CD4-positive, alpha-beta T cell treated with Interferon gamma for 1 hour (primary cell): ENCODE measurements around the gene LRCH1.
"Not testable (repeated sequence)": the region's sequence is repeated elsewhere in the genome, so short reads cannot be mapped to it uniquely, and the experiment has no call there.

Experiments used
- DNase-seq: peaks from one replicate; pipeline ENCODE4 v3.0.0-alpha.2; 2020

Gene LRCH1

GRCh38 chr13:46552889-46553520, at the start of gene LRCH1:
Gene LRCH1, plus strand, starts transcription at chr13:46553170. Its CDS starts 227 bp downstream, at chr13:46553397.
- DNase-seq = peak; percentile 86

GRCh38 chr13:46504036-46504435, 48.9 kb upstream of the LRCH1 start:
- no peak for DNase-seq

DNA sequence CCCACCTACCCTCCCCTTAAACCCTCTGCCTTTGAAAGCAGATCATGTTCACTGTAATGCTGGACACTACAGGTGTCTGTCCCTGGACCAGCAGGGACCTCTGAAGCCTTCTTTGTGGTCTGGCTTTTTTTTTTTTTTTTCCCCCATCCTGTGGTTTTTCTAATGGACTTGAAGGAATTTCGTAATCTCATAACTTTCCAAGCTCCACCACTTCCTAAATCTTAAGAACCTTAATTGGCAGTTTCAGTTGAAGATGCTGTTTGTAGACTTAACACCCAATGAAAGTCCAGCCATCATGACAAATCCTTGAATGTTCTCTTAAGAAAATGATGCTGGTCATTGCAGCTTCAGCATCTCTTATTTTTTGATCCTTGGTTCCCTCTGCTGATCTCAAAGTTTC, 45.0 kb upstream of the LRCH1 start:
- DNase-seq = no peak

- no peak for DNase-seq
Measured at GRCh38 chr13:46509981-46510380, 43.0 kb upstream of the LRCH1 start.

GRCh38 chr13:46515803-46516202, 37.2 kb upstream of the LRCH1 start:
- DNase-seq = no peak

GRCh38 chr13:46516599-46517338, 36.2 kb upstream of the LRCH1 start:
- DNase-seq = no peak

- DNase-seq = not testable (repeated sequence)
Measured at GRCh38 chr13:46517748-46518147, 35.2 kb upstream of the LRCH1 start.

DNA sequence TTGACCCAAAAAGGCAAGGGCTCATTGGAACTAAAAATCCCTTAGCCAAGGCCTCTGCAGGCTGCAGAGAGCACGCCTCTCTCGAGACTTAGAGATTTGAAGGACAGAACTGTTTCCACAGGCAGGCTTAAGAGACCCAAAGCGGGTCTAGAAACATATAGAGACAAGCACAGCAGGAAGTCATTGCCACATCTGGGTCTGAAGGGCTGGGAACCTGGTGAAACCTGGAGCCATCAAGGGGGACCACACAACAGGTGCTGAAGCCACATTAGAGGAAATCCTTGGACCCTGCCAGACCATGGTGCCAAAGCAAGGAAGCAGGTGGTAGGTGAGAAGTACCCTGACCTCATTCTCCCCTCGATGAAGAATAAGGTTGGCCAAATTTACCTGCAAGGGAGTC, 33.8 kb upstream of the LRCH1 start:
- no peak for DNase-seq

GRCh38 chr13:46520166-46520565, 32.8 kb upstream of the LRCH1 start:
- DNase-seq = no peak

GRCh38 chr13:46521486-46521885, 31.5 kb upstream of the LRCH1 start:
- DNase-seq = no peak

DNA sequence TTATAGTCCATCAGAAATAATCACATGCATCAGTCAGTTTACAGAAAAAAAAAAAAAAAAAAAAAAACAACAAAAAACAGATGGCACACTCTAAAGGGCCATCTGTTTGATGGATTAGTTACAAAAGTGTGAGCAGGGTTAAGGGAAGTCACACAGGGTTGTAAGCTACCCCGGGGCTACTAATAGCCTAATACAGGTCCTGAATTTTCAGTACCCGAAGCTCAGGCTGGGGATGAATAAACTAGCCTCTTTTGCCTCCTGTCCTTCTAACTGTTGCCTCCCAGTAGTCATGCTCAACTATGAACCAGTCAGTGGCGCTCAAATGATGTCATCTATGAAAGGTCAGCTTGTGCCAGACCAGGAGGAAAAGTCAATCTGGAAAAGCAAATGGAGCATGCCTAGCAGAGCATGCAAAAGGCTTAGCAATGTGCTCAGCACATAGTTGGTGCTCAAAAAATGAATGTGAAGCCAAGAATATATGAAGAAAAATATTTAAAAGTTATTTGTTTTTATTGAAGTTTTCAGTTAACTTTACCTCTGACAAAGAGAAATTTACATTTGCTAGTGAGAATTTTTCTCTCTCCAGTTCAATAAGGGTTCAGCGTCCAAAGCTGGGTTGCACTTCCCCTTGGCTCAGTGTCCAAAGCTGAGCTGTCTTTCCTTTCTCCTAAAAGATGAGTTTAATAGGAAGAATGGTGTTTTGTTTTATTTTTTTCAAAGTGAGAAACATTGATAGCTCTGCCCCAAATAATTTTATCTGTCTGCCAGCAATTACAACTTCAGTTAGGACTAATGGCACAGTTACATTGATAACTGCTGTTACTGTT, 30.8 kb upstream of the LRCH1 start:
- no peak for DNase-seq

DNA sequence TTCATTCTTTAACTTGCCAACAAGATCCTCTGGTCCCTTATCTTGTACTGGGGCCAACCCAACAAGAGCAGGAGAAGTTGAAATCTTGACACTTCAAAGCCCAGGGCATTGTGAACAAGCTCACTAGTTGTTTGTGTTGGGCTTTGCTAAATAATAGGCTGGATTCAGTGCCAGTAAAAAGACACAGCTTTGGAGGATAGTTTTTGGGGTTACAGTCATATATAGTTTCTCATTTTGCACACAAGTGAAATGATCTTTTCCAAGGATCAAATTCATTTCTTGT, 30.3 kb upstream of the LRCH1 start:
- DNase-seq = no peak

DNA sequence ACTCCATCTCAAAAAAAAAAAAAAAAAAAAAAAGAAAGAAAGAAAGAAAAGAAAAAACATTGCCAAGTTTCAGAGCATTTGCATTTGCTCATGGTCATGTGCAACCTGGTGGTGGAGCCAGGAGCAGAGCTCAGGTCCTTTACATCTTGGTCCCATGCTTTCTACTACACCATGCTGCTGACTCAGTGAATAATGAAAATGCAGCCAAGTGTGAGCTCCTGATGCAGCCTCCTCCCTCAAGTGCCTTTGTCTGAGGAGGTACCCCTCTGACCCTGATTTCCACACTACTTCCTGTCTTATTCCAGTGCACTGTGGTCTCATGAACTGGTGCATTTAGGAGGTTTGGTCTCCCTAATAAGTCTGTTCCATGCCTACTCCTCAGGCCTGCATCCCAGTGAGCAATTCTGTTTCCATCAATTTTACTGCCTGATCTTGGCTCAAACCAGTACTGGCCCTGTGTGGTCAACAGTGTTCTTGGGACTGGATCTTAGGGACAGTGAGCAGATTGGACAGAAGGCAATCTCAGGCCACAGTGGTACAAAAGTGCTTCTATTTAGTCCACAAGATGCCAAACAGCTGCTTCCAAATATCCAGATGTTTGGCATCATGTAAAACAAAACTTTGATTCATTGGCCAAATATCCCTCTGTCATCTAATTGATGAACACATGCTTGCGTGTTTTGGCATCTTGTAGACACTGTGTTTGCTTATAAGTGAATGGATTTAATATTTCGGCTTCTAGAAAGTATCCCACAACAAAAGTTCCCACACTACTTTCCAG, 28.8 kb upstream of the LRCH1 start:
- DNase-seq = no peak

- DNase-seq = no peak
Measured at GRCh38 chr13:46526100-46526735, 26.8 kb upstream of the LRCH1 start.

DNA sequence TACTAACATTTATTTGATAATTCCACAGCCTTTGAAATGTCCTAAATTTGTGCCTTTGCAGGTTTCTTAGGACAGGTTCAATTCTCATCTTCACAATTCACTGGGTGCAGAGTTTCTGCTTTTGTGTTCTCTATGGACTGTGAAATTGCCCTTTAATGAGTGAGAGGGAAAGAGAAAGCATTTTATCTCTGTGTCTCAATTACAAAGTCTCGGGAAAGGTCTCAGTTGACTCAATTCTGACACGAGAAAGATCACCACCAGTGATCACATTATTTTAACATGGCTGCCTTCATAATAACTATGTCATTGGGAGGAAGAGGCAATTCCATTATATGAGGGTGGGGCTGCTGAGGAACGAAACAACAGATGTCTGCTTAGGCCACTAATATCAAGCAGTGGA, 26.2 kb upstream of the LRCH1 start:
- DNase-seq = no peak

GRCh38 chr13:46527237-46527636, 25.7 kb upstream of the LRCH1 start:
- no peak for DNase-seq

DNA sequence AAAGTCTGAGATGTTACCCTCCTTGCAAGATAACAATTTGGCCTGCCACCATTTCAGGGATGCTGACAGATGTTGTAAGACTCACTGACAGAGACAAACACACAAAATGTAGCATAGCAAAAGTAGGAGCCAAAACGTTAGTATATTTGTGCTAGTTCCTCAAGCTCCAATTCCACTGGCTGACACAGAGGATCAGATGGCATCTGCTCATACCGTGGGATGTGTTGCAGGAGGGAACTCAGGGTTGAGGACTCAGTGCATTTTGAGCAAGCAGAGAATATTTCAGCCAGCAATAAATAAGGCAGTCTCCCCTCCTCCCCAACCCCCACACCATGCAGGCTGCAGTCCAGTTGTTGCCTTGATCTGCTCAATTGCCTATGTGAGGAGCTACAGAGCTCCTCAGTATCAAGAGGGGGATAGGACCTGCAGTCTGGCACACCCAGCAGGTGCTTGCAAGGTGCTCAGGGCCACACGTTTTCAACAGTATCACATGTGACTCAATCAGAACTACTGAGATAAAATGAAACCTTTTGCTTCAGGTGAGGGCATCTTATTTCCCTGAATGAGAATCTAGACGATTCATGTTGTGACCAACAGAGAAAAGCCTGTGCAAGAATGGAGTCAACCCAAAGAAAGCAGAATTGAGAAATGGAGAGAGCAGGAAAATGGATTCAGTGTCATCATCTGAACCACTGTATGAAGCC, 23.6 kb upstream of the LRCH1 start:
- no peak for DNase-seq

DNA sequence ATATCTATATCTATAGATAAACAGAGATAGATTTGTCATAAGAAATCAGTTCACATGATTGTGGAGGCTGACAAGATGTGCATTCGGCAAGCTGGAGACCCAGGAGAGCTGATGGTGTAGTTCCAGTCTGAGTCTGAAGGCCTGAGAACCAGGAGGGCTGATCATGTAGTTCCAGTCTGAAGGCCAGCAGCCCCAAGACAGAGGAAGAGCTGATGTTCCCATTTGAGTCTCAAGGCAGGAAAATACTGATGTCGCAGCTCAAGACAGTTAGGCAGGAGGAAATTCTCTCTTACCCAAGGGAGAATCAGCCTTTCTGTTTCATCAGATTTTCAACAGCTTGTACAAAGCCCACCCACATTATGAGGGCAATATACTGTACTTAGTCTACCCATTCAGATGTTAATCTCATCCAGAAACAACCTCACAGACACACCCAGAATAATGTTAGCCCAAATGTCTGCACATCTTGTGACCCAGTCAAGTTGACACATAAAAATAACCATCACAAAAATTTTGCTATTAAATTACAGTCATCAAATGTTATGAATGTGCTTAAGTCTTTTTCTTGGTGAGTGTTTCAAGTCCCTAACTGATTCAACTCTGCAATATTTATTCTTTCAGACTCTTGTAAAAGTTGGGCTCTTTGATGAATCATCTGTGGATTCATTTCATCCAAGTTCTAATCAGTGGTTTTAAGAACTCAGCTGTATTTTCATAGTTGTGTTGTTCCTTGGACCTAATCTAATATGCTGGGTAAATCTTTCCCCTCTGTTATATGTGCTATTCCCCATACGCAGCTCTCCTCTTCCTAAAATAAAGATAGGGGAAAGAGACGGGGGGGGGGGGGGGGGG, 22.7 kb upstream of the LRCH1 start:
- no peak for DNase-seq

DNA sequence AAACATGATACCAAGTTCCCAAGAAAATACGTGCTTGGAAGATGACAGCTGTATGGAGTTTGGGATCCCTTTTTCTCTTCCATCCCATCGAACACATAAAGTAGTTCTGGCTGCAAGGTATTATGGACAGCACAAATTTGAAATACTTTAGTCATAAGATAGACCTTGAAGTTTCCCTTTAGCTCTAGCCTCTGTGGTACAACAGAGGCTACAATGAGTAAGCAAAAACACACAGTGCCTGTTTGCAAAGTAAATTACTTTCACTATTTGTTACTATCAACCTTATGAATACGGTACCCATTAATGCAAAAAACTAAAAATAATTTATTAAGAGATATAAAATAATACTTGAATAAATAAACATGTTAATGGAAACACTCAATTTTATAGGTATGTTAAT, 21.0 kb upstream of the LRCH1 start:
- DNase-seq = no peak

GRCh38 chr13:46535002-46535401, 18.0 kb upstream of the LRCH1 start:
- DNase-seq = no peak

DNA sequence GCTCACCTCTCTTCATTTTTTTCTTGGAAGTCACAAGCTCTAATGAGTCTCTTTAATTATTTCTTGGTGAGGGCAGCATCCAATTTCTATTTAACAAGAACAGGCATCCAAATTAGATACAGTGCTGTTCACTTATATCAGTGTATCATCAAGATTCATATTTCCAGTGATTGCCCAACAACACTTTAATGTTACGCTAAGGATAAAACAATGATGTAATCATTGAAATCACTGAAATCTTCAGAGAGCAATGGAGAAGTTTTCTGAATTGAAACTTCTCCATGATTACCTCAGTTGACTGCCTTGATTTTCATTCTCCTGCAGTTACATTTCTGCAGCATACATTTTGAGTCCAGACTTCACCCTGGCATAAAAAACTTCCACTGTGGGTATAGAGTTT, 17.1 kb upstream of the LRCH1 start:
- no peak for DNase-seq
